HCT116 (cell line): ENCODE data around the gene NOL9.

Experiments used
- CEBPB ChIP-seq: IDR thresholded peaks from 2 replicates; pipeline ENCODE4 v1.6.1; 2012; ENCODE audit warnings: low read depth
- CTCF ChIP-seq, 3 experiments: fragments of 200-600 bp in 1 of 3; sonication (generic) in 1 of 3; IDR thresholded peaks in 2 of 3; conservative IDR thresholded peaks in 1 of 3; 2 replicates each; pipeline ENCODE4 v1.5.1; 2012 to 2017; ENCODE audit warnings: low read depth in 2 of 3, low read length in 2 of 3, antibody characterized with exemption in 1 of 3, borderline replicate concordance in 1 of 3, control low read depth in 1 of 3, mild to moderate bottlenecking in 1 of 3, mixed read lengths in 1 of 3, mixed run types in 1 of 3, moderate library complexity in 1 of 3; ENCODE audit not compliant: insufficient read depth in 1 of 3
- ELF1 ChIP-seq: IDR thresholded peaks from 2 replicates; pipeline ENCODE4 v1.6.1; 2012; ENCODE audit warnings: low read depth, borderline replicate concordance
- EZH2 ChIP-seq: fragments of 200-600 bp; sonication (generic); IDR thresholded peaks from 2 replicates; pipeline ENCODE4 v1.6.1; 2017; ENCODE audit warnings: antibody characterized with exemption, mixed run types
- EZH2phosphoT487 ChIP-seq: fragments of 200-600 bp; IDR thresholded peaks from 2 replicates; pipeline ENCODE4 v1.6.1; 2018; ENCODE audit warnings: antibody characterized with exemption, borderline replicate concordance
- POLR2A ChIP-seq: IDR thresholded peaks from 2 replicates; pipeline ENCODE4 v1.7.0; 2011; ENCODE audit warnings: borderline replicate concordance; ENCODE audit not compliant: insufficient read depth, insufficient read length; ENCODE audit errors: extremely low read depth
- POLR2AphosphoS5 ChIP-seq: IDR thresholded peaks from 2 replicates; pipeline ENCODE4 v1.6.1; 2011; ENCODE audit warnings: mild to moderate bottlenecking, low read depth, low read length, moderate library complexity
- RAD21 ChIP-seq: IDR thresholded peaks from 2 replicates; pipeline ENCODE4 v1.6.1; 2012; ENCODE audit warnings: low read depth, mild to moderate bottlenecking
- REST ChIP-seq: IDR thresholded peaks from 2 replicates; pipeline ENCODE4 v1.6.1; 2012; ENCODE audit warnings: low read depth
- SIN3A ChIP-seq: IDR thresholded peaks from 2 replicates; pipeline ENCODE4 v1.6.1; 2012; ENCODE audit warnings: low read depth
- SRF ChIP-seq: IDR thresholded peaks from 2 replicates; pipeline ENCODE4 v1.6.1; 2012; ENCODE audit warnings: low read depth
- ZNF274 ChIP-seq: fragments of 200-500 bp; sonication (Bioruptor generic); IDR thresholded peaks from 2 replicates; pipeline ENCODE4 v1.6.1; 2014; ENCODE audit warnings: mild to moderate bottlenecking, low read depth, low read length, inconsistent platforms

DNA sequence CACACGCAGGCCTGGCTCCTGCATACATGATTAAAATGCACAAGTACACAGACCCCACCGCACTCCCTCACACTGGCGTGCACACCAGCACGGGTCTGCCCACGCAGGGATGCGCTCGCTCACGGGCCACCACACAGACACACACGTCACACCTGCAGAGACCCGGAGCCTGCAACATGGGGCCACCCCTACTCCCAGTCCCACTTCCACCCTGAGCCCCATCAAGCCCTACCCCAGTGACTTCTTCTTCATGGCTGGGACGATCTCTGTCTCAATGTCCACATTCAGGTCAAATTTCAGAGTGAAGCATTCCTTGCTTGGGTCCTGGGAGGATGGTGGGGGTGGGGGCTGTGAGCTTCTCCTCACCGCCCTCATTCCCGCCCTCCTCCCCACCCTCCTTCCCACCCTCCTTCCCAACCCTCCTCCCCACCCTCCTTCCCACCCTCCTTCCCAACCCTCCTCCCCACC is 79.5 kb downstream of the NOL9 start:
- TF ChIP-seq CTCF (IDR thresholded peaks at IDR 0.05 in 2 of 3, conservative IDR thresholded peaks at IDR 0.05 in 1 of 3; ENCODE audit: borderline replicate concordance in 1 of 3, insufficient read depth in 1 of 3, low read depth in 2 of 3, low read length in 2 of 3) (no peak), POLR2A (no peak), RAD21 (no peak), ZNF274 (no peak), CEBPB (no peak), REST (no peak), EZH2 (no peak), SIN3A (no peak), ELF1 (no peak), EZH2phosphoT487 (no peak), POLR2AphosphoS5 (no peak), SRF (no peak)
